Measurements from ENCODE around the gene PTPRG.
"Not testable (repeated sequence)": the region's sequence is repeated elsewhere in the genome, so short reads cannot be mapped to it uniquely, and the experiment has no call there.

PTPRG gene

DNA sequence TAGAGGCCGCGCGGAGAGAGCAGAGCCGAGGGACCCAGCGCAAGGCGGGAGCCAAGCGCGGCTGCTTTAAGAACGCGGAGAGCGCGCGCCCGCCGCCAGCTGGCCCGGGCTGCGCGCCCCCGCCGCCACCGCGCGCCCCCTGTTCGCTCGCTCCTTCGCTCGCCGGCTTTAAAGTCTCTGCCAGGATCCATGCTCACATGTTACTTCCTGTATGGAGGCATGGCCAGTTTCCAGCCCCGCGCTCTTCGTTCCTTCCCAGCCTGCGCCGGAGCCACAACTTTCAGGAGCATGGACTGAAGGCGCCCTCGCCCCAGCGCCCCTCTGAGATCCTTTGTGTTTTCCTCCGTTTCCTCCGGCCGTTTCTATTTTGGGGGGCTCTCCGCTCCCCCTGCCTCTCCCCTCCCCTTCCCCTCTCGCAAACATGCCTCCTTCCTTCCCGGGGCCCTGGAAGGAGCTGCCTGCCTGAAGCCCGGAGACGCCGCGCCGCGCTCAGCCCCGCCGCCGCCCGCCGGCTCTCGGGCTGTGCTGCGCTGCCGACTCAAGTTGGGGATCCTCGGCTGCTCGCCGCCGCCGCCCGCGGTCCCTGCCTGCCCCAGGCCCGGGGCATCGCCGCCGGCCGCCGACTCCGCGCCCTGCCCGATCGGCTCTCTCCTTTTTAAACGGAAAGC is at the start of gene PTPRG:
Gene PTPRG (plus strand): TSS at position 198 of the 668 bp plus-strand sequence. CDS start 717 bp downstream, outside the sequence.
- DNase-seq (ENCODE audit: low spot score) = no peak

GRCh38 chr3:61518590-61518989 is 42.8 kb upstream of the PTPRG start:
- no peak for DNase-seq (ENCODE audit: low spot score)

DNA sequence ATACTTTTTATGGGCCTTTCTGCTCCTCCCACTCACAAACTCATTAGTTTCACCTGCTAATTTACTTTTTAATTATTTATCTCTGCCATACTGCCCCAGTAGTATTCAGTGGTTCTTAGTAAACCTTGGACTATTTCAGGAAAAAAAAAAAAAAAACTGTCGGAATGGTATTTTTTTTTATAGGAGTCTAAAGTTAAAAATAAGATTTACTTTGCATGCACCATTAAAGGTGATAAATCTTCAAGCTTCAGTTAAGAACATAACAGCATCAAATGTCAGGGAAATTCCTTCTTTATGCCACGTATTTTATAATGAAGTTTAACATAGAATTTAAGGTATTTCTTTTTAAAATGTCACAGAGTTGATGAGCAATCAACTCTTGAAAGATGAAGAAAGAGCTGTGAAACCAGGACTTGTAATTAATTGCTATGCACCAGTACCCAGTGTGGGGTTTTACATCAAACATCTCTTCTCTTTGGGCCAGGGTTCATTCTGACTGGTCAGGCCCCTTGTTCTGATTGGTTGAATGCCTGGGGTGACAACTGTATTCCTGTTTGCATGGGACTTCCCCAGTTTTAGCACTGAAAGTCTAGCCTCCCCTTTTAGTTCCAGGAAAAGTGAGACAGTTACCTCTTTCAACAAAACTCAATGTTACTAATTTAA is 40.3 kb upstream of the PTPRG start:
- no peak for DNase-seq (ENCODE audit: low spot score)

DNA sequence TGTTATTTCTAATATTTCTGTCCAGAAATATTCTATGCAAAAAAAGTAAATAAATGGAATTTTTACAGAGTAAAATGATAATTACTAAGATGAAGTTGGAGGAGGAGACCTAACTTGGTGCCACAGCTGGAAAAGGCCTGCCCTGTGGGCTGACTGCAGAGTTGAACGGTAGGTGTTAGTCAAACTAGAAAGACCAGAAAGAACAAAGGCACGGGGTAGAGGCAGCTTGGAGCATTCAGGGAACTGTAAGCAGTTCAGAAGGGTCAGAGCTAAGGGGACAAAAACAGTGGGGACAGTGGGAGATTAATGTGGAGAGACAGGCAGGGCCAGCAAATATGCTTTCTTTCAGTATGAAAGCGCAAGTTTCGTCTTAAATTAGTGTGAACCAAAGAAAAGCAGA is 39.3 kb upstream of the PTPRG start:
- no peak for DNase-seq (ENCODE audit: low spot score)

DNA sequence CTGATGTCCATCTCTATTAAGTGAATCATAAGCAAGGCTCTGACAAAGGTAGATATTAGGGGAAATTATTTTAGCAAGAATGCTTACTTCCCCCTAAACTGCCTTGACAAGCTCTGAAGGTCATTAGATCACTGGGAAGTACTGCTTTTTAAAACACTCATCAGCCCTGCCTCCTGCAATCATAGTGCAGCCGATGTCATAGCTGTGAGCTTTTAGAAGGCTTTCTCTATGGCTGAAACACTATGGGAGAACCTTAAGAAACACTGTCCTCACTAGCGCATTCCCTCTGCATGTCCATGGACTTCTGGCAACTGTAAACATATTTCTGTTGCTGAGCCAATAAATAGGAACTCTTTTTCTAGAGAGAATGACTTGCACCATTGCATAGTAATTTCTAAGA is 38.7 kb upstream of the PTPRG start:
- no peak for DNase-seq (ENCODE audit: low spot score)

DNA sequence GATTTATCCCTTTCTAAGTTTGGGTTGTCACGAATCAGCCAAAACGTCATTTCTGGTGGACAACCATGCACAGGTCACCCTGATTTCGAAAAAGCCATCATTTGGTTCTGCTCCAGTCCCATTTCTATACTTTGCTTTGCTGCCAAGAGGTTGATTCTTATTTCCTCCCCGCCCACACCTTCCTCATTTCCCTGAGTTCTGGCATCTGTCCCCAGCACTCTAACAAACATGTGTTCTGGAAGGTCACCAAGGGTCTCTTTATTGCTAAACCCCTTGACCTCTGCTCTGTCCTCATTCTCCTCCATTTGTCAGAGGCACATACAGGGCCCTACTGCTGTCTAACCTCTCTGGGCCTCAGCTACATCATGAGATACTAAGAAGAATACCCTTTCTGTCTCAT is 36.4 kb upstream of the PTPRG start:
- DNase-seq (ENCODE audit: low spot score) = no peak

DNA sequence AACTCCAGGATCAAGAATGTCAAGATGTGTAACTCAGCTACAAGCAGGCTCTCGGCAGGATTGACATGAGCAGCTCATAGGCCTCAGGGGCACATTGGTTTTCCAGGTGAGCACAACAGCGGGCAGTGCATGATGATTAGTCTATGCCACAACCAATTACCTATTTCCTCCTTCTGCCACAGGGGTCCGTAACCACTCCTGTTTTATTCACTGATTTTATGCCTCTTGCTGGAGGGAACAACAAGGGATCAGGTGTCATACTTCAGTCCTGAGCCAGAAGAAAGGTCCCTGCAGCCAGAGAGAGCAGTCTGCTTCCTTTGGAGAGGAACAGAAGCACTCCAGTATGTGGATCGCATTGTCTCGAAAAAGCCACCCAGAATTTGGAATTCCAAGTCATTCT is 35.1 kb upstream of the PTPRG start:
- no peak for DNase-seq (ENCODE audit: low spot score)

DNA sequence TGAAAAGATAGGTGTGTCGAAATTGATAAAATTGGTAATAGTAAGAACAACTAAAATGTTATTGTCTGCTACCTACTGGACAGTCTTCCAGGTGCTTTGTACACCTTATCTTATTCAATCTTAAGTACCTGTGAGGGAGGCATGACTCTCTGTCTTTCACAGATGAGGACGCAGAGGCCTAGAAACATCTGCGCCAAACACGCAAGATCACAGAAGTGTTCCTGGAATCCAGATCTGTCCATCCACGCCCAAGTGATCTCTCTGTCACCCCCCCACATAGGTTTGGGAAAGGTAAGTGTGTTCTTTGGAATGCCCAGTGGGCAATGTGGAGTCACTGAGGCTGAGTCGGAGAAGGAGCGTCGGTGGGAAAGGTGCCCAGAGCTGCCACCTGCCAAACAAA is 34.4 kb upstream of the PTPRG start:
- DNase-seq (ENCODE audit: low spot score) = no peak

GRCh38 chr3:61530355-61530754 is 31.0 kb upstream of the PTPRG start:
- no peak for DNase-seq (ENCODE audit: low spot score)

GRCh38 chr3:61531528-61531927 is 29.8 kb upstream of the PTPRG start:
- no peak for DNase-seq (ENCODE audit: low spot score)

- no peak for DNase-seq (ENCODE audit: low spot score)
These were observed 28.5 kb upstream of the PTPRG start for GRCh38 chr3:61532739-61533500.

- no peak for DNase-seq (ENCODE audit: low spot score)
These were observed 25.5 kb upstream of the PTPRG start for GRCh38 chr3:61535826-61536225.

DNA sequence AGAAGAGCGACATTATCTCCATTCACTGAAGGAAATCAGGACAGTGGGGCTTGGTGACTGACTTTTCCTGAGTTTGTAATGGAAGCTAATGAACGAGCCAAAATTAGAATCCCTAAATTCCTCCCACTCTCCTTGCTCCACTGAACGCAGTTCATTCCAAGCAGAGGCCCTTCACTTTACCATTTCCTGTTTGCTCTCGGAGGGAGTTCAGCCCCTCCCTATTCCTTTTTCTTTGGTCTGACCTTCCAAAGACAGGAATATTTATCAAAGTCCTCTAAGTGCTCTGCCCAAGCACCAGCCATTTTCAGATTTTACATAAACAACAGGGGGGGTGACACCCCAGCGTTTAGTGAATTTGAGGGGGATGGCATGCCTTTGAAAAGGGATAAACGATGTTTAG is 24.0 kb upstream of the PTPRG start:
- no peak for DNase-seq (ENCODE audit: low spot score)

- no peak for DNase-seq (ENCODE audit: low spot score)
These were observed 22.9 kb upstream of the PTPRG start for GRCh38 chr3:61538486-61538885.

DNA sequence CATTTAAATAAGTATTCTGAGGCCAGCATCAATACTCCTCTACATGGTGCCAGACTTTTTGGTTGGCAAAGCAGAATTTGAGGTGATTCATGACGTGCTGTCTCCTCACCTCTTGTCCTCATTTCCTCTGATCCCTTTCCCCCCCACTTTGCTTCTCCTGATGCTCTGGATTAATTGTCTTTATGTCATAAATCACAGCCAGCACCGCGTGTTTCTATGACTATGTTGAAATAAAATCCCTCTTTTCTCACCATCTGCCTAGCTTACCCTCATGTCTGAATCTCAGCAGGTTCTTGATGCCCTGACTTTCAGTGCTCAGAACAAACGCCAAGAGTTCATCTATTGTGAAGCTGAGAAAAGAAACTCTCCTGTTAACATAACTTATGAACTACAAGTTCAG is 19.7 kb upstream of the PTPRG start:
- no peak for DNase-seq (ENCODE audit: low spot score)

- DNase-seq (ENCODE audit: low spot score) = no peak
These were observed 15.7 kb upstream of the PTPRG start for GRCh38 chr3:61545716-61546115.

DNA sequence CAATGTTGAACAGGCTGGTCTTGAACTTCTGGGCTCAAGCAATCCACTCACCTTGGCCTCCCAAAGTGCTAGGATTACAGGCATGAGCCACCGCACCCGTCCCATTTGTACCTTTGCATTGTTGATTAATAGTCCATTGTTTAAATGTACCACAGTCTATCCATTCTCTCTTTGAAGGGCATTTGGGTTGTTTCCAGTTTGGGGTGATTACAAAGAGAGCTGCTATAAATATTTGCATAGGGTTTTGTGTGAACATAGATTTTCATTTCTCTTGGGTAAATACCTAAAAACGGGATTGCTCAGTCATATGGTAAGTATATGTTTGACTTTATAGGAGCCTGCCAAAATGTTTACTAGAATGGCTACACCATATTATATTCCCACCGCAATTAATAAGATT is 13.7 kb upstream of the PTPRG start:
- no peak for DNase-seq (ENCODE audit: low spot score)

DNA sequence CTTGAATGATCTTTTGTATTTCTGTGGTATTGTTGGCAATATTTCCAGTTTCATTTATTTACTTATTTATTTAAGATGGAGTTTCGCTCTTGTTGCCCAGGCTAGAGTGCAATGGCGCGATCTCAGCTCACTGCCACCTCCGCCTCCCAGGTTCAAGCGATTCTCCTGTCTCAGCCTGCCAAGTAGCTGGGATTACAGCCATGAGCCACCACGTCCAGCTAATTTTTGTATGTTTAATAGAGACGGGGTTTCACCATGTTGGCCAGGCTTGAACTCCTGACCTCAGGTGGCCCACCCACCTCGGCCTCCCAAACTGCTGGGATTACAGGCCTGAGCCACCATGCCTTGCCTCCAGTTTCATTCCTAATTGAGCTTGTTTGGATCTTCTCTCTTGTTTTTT is 8.7 kb upstream of the PTPRG start:
- not testable (repeated sequence) for DNase-seq (ENCODE audit: low spot score)

DNA sequence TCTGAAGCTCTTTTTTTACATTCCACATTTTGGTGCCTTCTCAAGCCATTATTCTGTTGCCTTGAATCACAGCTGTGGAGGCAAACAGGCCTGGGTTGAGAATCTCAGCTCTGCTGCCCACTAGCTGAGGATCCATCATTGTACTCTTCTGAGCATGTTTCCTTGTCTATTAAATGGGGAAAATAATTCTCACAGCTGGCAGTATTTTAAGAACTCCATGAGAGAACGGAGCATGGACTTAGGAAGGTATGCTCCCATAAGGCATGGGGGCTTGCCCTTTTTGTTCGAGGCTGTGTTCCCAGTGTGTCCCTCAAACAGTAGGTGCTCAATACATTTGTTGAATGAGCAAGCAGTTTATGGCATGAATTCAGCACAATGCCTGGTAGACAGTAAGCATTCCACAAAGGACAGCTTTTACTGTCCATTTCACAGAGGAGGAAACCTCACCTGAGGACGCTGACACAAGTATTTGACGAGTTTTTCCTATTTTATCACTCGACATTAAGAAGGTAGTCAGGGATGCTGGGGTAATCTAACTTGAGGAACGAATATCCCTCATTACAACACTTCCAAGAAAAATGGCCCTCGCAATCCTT is 2.1 kb upstream of the PTPRG start:
- DNase-seq (ENCODE audit: low spot score) = no peak

DNA sequence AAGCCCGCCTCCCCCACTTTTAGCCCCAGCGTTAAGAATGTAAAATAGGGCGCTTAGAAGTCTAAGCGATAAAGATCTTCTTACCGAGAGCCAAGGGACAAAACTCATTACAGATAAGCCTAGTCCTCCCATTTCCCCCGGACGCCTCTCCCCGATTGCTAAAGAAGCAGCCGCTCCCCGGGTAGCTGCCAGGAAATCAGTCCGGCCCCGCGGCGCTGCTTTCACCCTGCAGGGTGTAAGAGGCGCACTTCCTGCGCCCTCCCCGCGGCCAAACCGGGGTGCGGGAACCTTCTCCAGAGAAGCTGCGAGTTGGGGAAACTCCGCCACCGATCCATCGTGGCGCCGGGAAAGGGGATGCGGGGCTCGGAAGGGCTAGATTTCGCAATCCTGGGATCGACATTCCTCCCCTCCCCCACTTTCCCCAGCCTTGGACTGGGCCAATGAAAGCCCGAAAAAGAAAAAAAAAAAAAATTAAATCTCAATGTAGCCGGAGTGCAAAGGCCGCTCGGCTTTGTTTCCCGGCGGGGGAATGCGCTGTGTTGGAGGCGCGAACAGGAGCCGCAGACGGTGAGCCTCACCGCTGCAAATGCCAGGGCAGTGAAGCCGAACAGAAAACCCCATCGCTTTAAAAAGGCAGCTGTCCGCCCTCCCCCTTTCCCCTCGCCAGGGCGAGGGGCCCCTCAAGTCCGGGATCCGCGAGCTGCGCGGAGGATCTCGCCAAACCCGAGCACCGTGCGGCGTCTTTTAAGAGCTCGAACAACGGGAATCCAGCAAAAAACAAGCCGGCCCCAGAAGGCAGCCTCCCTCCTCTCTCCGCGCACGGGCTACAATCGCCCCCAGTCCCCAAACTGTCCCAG is 626 bp upstream of the PTPRG start:
- DNase-seq (ENCODE audit: low spot score) = no peak

DNA sequence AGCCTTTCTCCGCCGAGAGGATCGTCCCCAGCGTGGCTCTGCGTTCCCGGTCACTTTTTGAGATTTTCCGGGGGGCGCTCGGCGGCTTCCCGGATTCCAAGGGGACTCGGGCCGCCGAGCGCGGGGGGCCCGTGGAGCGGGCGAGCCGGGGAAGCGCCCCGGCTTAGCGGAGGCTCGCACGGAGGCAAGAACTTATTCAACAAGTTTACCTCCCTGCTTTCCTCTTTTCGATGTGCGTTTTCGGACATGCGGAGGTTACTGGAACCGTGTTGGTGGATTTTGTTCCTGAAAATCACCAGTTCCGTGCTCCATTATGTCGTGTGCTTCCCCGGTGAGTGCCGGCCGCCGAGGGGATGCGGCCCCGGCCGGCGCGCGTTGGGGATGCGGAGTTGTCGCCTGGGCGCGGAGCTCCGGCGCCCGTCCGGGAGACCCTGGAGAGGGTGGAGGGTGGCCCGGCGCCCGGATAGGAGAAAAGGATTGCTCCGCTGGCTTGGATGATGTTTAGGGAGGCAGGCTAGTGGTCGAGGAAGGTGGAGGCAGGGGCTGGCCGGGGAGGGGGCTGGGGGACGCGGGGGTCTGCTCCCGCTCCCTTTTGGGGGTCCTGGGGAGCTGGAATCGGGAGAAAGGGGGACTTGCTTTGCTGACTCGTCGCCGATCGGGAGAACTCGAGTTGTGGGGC is 810 bp downstream of the PTPRG start:
- no peak for DNase-seq (ENCODE audit: low spot score)

Data from CD4-positive, alpha-beta T cell treated with Interleukin-15 for 4 hours (primary cell).